ENCODE results near the gene CXCL3. TPM values are rescaled to one million over a fixed set of nuclear protein-coding genes. Genes with fewer than 3 reads are reported as not detected.

The CXCL3 gene
- total RNA-seq, 2 donors from 2014 or later: 1.6 TPM; not detected in 1

DNA sequence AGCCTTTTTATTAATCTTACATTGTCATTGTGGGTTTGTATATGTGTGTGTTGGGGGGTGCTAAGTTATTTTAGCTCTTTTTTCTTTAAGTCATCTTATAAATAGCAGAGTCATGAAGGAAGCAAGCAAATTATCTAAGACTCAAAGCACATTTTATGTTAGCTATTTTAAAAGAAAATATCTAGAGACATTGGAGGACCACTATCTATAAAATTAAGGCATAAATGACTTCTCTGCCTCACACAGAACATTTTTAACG, 46.8 kb downstream of the CXCL3 start:
- ATAC-seq: no peak
- intact Hi-C loops (cut with DNase I): no loop called here
- no peaks in the 10 kb centered on the region for H3K36me3 ChIP-seq (replicated peaks in 1 of 2; ENCODE audit: insufficient read depth in 1 of 2, low read depth in 2 of 2)

DNA sequence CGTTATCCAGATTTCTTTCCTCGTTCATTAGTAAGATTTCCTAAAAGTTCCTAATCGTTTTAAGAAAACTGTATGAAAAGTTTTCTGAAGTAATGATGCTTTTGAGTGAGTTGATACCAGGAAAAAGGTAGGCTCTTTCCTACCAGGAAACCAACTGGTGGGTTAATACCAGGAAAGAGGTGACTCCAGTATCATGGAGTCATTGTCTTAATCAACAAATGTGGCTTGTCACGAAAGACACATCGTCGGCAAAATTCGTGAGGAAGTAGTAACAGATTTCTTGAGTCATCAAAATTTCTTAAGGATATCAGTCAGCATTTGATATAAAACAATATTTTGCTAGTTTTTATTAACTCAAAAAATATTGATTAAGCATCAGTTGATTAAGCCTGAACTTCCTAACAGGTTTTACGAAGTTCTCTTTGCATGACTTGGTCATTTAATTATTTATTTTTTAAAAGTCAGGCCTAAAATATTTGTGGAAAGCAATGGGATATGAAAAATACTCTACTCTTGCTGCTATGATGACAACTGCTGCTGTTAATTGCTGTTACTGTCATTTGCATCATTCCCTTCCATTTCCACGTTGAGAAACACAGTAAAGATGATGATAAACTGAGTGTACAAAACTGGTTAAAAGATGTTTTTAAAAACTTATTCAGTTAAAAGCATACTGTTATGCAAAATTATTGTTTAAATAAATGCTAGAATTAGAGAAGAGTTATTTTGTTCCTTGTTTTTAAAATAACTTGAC, 47.3 kb downstream of the CXCL3 start:
- TF ChIP-seq POLR2A (IDR thresholded peaks at IDR 0.05): no peak
- TF ChIP-seq, protein P1, sequence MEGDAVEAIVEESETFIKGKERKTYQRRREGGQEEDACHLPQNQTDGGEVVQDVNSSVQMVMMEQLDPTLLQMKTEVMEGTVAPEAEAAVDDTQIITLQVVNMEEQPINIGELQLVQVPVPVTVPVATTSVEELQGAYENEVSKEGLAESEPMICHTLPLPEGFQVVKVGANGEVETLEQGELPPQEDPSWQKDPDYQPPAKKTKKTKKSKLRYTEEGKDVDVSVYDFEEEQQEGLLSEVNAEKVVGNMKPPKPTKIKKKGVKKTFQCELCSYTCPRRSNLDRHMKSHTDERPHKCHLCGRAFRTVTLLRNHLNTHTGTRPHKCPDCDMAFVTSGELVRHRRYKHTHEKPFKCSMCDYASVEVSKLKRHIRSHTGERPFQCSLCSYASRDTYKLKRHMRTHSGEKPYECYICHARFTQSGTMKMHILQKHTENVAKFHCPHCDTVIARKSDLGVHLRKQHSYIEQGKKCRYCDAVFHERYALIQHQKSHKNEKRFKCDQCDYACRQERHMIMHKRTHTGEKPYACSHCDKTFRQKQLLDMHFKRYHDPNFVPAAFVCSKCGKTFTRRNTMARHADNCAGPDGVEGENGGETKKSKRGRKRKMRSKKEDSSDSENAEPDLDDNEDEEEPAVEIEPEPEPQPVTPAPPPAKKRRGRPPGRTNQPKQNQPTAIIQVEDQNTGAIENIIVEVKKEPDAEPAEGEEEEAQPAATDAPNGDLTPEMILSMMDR (IDR thresholded peaks at IDR 0.05): no peak
- intact Hi-C loops (cut with DNase I): no loop called here
- Histone ChIP-seq H3K36me3 (replicated peaks in 1 of 2; ENCODE audit: insufficient read depth in 1 of 2, low read depth in 2 of 2) (no peaks in the 10 kb centered on the region), H3K27me3 (no peaks in the 10 kb centered on the region), H3K27ac (no peak overlapping the region), H3K4me3 (no peak overlapping the region), H3K9me3 (no peaks in the 10 kb centered on the region), H3K4me1 (no peaks in the 10 kb centered on the region)
- ATAC-seq: no peak
- WGBS, 2 donors: 82 to 83% methylated on average over 9 of the region's 9 CpGs
- DNase-seq: no peak

More for the DNA sequence above, 46.8 kb downstream of the CXCL3 start:
- Histone ChIP-seq H3K4me3 (no peak overlapping the region), H3K27me3 (no peaks in the 10 kb centered on the region), H3K27ac (no peak overlapping the region), H3K4me1 (no peaks in the 10 kb centered on the region), H3K9me3 (no peaks in the 10 kb centered on the region)
- no peak for DNase-seq
- 86 to 100% methylated on average over 1 of the region's 1 CpG for WGBS, 2 donors
- TF ChIP-seq, protein P1 (IDR thresholded peaks at IDR 0.05): no peak
- no peak for TF ChIP-seq POLR2A (IDR thresholded peaks at IDR 0.05)

DNA sequence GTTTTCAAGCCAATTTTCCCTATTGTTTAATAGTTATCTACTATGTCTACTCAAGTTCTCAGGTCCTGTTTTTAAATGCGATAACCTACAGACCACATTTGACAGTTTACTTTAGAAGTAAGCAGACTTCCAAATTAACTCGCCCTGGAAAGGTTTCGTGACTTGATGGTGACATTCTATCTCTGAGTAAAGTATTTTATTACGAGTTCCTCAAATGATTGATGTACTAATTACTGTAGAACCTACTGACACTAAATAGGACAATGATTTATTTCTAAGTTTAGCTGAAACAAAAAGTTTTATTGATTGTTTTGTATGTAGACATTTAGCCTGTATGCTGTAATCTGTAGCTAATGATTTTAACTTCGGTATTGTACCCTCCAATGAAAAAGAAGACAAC, 48.6 kb downstream of the CXCL3 start:
- Histone ChIP-seq H3K4me3 (no peak overlapping the region), H3K27me3 (no peaks in the 10 kb centered on the region), H3K4me1 (no peaks in the 10 kb centered on the region), H3K27ac (no peak overlapping the region), H3K36me3 (replicated peaks in 1 of 2; ENCODE audit: insufficient read depth in 1 of 2, low read depth in 2 of 2) (no peaks in the 10 kb centered on the region), H3K9me3 (no peaks in the 10 kb centered on the region)
- TF ChIP-seq, protein P1 (IDR thresholded peaks at IDR 0.05): no peak
- TF ChIP-seq POLR2A (IDR thresholded peaks at IDR 0.05): no peak
- 45 to 48% methylated on average over 5 of the region's 5 CpGs for WGBS, 2 donors
- ATAC-seq (no peak), DNase-seq (no peak)
- intact Hi-C loops (cut with DNase I): no loop called here

DNA sequence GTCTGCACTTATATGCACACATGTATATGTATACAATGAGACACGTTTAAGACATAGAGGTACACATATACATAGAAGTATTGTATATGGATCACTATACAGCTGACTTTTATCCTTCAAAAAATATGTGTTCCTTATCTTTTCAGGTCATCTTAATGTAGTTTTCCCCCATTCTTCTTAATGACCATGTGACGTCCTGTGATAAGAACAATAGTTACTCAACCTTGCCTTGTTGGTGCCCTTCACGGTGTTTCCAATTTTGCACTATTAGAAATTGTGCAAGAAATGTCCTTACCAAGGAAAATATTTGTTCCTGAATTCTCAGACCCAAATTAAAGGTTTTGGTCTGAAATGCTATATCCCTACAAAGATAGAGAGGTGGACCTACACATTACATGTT, 49.5 kb downstream of the CXCL3 start:
- intact Hi-C loops (cut with DNase I): no loop called here
- Histone ChIP-seq H3K27ac (no peak overlapping the region), H3K36me3 (replicated peaks in 1 of 2; ENCODE audit: insufficient read depth in 1 of 2, low read depth in 2 of 2) (no peaks in the 10 kb centered on the region), H3K4me3 (no peak overlapping the region), H3K9me3 (no peaks in the 10 kb centered on the region), H3K4me1 (no peaks in the 10 kb centered on the region), H3K27me3 (no peaks in the 10 kb centered on the region)
- 58 to 61% methylated on average over 3 of the region's 3 CpGs for WGBS, 2 donors
- DNase-seq (no peak), ATAC-seq (no peak)
- TF ChIP-seq, protein P1 (IDR thresholded peaks at IDR 0.05): no peak
- TF ChIP-seq POLR2A (IDR thresholded peaks at IDR 0.05): no peak

DNA sequence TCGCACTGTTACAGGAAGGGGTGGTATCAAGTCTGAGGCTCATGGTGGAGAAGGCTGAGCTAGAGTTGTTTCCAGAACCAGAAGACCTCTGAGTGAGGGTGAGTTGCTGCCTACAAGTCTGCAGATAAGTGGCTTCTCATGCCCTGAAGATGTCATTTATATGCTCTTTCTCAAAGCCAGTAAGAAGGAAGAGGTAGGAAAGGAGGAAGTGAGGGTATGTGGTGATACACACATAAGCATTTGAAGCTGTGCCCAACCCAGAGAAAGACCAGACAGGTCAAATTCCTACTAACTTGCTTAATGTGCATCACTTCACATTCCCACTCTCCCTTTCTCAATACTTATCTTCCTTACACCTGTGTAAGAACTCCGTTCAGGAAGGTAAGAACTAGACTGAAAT, 50.4 kb downstream of the CXCL3 start, which contains the start of gene PPBP:
PPBP (minus strand) TSS at position 130 of the 400 bp plus-strand sequence; CDS start at position 43, 87 bp downstream.
- ATAC-seq: no peak
- H3K9me3 ChIP-seq: no peaks in the 10 kb centered on the region
- H3K4me3 ChIP-seq: no peak within 1 kb of the TSS
- intact Hi-C loops (cut with DNase I): no loop called here
- no peaks in the 10 kb centered on the region for H3K36me3 ChIP-seq (replicated peaks in 1 of 2; ENCODE audit: insufficient read depth in 1 of 2, low read depth in 2 of 2)
- no peak for DNase-seq
- no peak within 1 kb of the TSS for H3K27ac ChIP-seq
- TF ChIP-seq POLR2A (IDR thresholded peaks at IDR 0.05): no peak
- TF ChIP-seq, protein P1 (IDR thresholded peaks at IDR 0.05): no peak
- H3K4me1 ChIP-seq: no peaks in the 10 kb centered on the region
- H3K27me3 ChIP-seq: no peaks in the 10 kb centered on the region
- 72 to 78% methylated on average over 2 of the region's 2 CpGs for WGBS, 2 donors
